ENCODE data around the gene TAT. TPM values are rescaled to one million over a fixed set of nuclear protein-coding genes. Genes with fewer than 3 reads are reported as not detected.

TAT gene
- total and polyA plus RNA-seq, 10 of the 15 experiments (the other 5 are each of a cell fraction or from before 2014, with no cell fraction given), result 0.01 to 0.44 (median 0.09) TPM; not detected in 4

DNA sequence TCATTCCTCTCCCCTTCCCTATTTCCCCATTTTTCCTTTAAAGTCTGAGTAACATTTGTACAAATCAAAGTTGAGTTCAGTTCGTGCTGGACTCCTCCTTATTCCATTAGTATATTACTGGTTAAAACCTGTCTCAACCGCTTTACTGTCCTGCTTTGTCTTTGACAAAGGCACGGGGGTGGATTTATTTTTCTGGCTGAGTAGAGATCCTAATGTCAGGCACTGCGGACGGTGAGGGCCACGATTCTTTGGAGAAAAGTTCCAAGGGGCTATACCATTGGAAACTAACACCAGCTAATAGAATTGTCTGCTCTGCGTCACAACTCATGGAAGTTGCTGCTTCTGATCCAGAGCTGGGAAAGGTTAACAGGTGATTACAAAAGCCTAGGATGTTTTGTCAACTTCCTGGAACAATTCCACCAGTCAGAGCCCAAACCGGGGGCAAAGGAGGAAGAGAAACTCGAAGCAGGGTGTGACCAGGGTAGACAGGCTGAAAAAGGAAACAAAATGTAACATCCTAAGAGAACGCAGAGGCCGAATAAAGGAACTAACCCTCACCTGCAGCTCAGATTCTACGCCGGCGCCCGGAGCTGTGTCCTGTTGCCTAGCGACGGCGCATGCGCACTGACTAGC, 12.4 kb downstream of the TAT start (continued):
- TF ChIP-seq MTA2 (IDR thresholded peaks at IDR 0.05; ENCODE audit: low read depth) (no peak), CHD4 (IDR thresholded peaks at IDR 0.05) (no peak), SIN3A (IDR thresholded peaks at IDR 0.05; ENCODE audit: low read depth, low read length) (0 out of 2 replicates have a peak, but pooled peaks have one; percentile 12), CEBPZ (IDR thresholded peaks at IDR 0.05; ENCODE audit: low read depth, low read length) (no peak), E4F1 (IDR thresholded peaks at IDR 0.05; ENCODE audit: borderline replicate concordance, partially characterized antibody) (no peak), GATAD2B (conservative IDR thresholded peaks at IDR 0.05; ENCODE audit: low read depth) (no peak), RCOR1 (conservative IDR thresholded peaks at IDR 0.05; ENCODE audit: low read depth, low read length) (no peak), ESRRA (IDR thresholded peaks at IDR 0.05; ENCODE audit: low read length) (no peak), YBX1 (IDR thresholded peaks at IDR 0.05) (no peak), SPI1 (IDR thresholded peaks at IDR 0.05; ENCODE audit: borderline replicate concordance, insufficient read depth, low read depth, low read length) (peak; percentile 82), IRF5 (IDR thresholded peaks at IDR 0.05; ENCODE audit: borderline replicate concordance) (no peak), TBL1XR1 (IDR thresholded peaks at IDR 0.05; ENCODE audit: low read depth, low read length) (no peak), MEF2A (IDR thresholded peaks at IDR 0.05; ENCODE audit: insufficient read depth, low read depth, low read length) (no peak)
- TF ChIP-seq, protein P1, sequence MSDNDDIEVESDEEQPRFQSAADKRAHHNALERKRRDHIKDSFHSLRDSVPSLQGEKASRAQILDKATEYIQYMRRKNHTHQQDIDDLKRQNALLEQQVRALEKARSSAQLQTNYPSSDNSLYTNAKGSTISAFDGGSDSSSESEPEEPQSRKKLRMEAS (IDR thresholded peaks at IDR 0.05; ENCODE audit: low read depth, low read length), result no peak
- TF ChIP-seq, protein P2, sequence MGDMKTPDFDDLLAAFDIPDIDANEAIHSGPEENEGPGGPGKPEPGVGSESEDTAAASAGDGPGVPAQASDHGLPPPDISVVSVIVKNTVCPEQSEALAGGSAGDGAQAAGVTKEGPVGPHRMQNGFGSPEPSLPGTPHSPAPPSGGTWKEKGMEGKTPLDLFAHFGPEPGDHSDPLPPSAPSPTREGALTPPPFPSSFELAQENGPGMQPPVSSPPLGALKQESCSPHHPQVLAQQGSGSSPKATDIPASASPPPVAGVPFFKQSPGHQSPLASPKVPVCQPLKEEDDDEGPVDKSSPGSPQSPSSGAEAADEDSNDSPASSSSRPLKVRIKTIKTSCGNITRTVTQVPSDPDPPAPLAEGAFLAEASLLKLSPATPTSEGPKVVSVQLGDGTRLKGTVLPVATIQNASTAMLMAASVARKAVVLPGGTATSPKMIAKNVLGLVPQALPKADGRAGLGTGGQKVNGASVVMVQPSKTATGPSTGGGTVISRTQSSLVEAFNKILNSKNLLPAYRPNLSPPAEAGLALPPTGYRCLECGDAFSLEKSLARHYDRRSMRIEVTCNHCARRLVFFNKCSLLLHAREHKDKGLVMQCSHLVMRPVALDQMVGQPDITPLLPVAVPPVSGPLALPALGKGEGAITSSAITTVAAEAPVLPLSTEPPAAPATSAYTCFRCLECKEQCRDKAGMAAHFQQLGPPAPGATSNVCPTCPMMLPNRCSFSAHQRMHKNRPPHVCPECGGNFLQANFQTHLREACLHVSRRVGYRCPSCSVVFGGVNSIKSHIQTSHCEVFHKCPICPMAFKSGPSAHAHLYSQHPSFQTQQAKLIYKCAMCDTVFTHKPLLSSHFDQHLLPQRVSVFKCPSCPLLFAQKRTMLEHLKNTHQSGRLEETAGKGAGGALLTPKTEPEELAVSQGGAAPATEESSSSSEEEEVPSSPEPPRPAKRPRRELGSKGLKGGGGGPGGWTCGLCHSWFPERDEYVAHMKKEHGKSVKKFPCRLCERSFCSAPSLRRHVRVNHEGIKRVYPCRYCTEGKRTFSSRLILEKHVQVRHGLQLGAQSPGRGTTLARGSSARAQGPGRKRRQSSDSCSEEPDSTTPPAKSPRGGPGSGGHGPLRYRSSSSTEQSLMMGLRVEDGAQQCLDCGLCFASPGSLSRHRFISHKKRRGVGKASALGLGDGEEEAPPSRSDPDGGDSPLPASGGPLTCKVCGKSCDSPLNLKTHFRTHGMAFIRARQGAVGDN (IDR thresholded peaks at IDR 0.05), result 0 out of 2 replicates have a peak, but pooled peaks have one; percentile 10
